Aorta (tissue), 5 donors: ENCODE data around the gene MUC12. TPM values are rescaled to one million over a fixed set of nuclear protein-coding genes. Genes with fewer than 3 reads are reported as not detected.
"Not testable (repeated sequence)": the region's sequence is repeated elsewhere in the genome, so short reads cannot be mapped to it uniquely, and the experiment has no call there.

Source experiments
- ATAC-seq: fragments of 200-7000 bp; cut with Tn5 transposase; one replicate; pipeline ENCODE4 v1.9.1; 2022; ENCODE audit warnings: moderate library complexity; ENCODE audit not compliant: low FRiP score
- DNase-seq, 2 donors: peaks; one replicate each; pipeline ENCODE4 v3.0.0-alpha.2; 2020
- H3K27ac ChIP-seq, 2 donors: one replicate each; pipeline ENCODE4 v1.5.1; 2013; ENCODE audit warnings: low read length in 2 of 2, mild to moderate bottlenecking in 2 of 2, moderate library complexity in 2 of 2, control low read depth in 1 of 2, inconsistent platforms in 1 of 2, low read depth in 1 of 2
- H3K27me3 ChIP-seq, 2 donors: one replicate each; pipeline ENCODE4 v1.6.1; 2013; ENCODE audit warnings: control low read depth in 1 of 2, low read length in 1 of 2, mild to moderate bottlenecking in 1 of 2, moderate library complexity in 1 of 2; ENCODE audit not compliant: insufficient read depth in 2 of 2, control insufficient read depth in 1 of 2
- H3K36me3 ChIP-seq, 2 donors: one replicate each; pipeline ENCODE4 v1.6.1; 2013; ENCODE audit warnings: control low read depth in 1 of 2, low read length in 1 of 2, mild to moderate bottlenecking in 1 of 2; ENCODE audit not compliant: insufficient read depth in 2 of 2, control insufficient read depth in 1 of 2
- H3K4me1 ChIP-seq, 2 donors: one replicate each; pipeline ENCODE4 v1.6.1; 2013; ENCODE audit warnings: low read length in 2 of 2, control low read depth in 1 of 2, mild to moderate bottlenecking in 1 of 2, moderate library complexity in 1 of 2; ENCODE audit not compliant: insufficient read depth in 2 of 2, control insufficient read depth in 1 of 2
- H3K4me3 ChIP-seq, 2 donors: one replicate each; pipeline ENCODE4 v1.5.1; 2013; ENCODE audit warnings: low read length in 2 of 2, control low read depth in 1 of 2, mild to moderate bottlenecking in 1 of 2
- H3K9me3 ChIP-seq: one replicate; pipeline ENCODE4 v1.6.1; 2013; ENCODE audit warnings: mild to moderate bottlenecking, low read length; ENCODE audit not compliant: control insufficient read depth
- WGBS, 2 donors: extraction: QIAGEN DNeasy Blood & Tissue Kit; methylation state at CpG; one replicate each; pipeline ENCODE4 v1.1.7; 2013; 5-methylcytosine and 5-hydroxymethylcytosine counted together
- intact Hi-C, 2 donors: fragments of 100-400 bp; cut with DNase I; formaldehyde crosslinking; loops; one replicate each; pipeline versions ENCODE4 v1.14.2 to v1.15.0; 2022
- polyA plus RNA-seq, 2 donors: library from polyadenylated mRNA; stranded (reverse); fragments of 200-250 nt; gene quantifications; one replicate each; pipeline ENCODE4 v1.2.3, GENCODE V29; 2013
- total RNA-seq, 2 donors: library from RNA; stranded (reverse); fragmentation: NEBNext Ultra II Directional; extraction: Animal tissue kit (Norgen Biotek cat#: 25700); gene quantifications; one replicate each; pipeline ENCODE4 v1.2.1, GENCODE V29; 2021
- donor health status: healthy with polysubstance abuse.
- donor health status: Bipolar disorder and iron deficiency.
- donor health status: DM: no; HTN: no; CAD: no.
- donor health status: DM: no; HTN: no; CAD: no.
- donor health status: DM: yes; HTN: yes; CAD: no.

The MUC12 gene
- total and polyA plus RNA-seq, 4 donors: 0.24 to 13.1 (median 1.7) TPM

- 45 to 49% methylated on average over 14 of the region's 14 CpGs for WGBS, 2 donors
- H3K4me1 ChIP-seq: no peaks in the 10 kb centered on the region
- H3K9me3 ChIP-seq: no peaks in the 10 kb centered on the region
- no peaks in the 10 kb centered on the region for H3K36me3 ChIP-seq
- intact Hi-C loops: no loop called here
- H3K27ac ChIP-seq: no peak overlapping the region
- peak; percentile 13 for ATAC-seq
- no peak for DNase-seq
- no peaks in the 10 kb centered on the region for H3K27me3 ChIP-seq
- no peak overlapping the region for H3K4me3 ChIP-seq
These were observed 2.0 kb downstream of the MUC12 start for GRCh38 chr7:100971111-100972001.

- ATAC-seq (no peak), DNase-seq (no peak)
- WGBS, 2 donors: 51 to 53% methylated on average over 7 of the region's 7 CpGs
- Histone ChIP-seq H3K4me3 (no peak overlapping the region), H3K36me3 (no peaks in the 10 kb centered on the region), H3K4me1 (no peaks in the 10 kb centered on the region), H3K27ac (no peak overlapping the region), H3K27me3 (no peaks in the 10 kb centered on the region), H3K9me3 (no peaks in the 10 kb centered on the region)
- intact Hi-C loops: no loop called here
These were observed 2.6 kb downstream of the MUC12 start for GRCh38 chr7:100972002-100972347.

- ATAC-seq (no peak), DNase-seq (no peak)
- Histone ChIP-seq H3K4me1 (no peaks in the 10 kb centered on the region), H3K27ac (no peak overlapping the region), H3K27me3 (no peaks in the 10 kb centered on the region), H3K36me3 (no peaks in the 10 kb centered on the region), H3K4me3 (no peak overlapping the region), H3K9me3 (no peaks in the 10 kb centered on the region)
- 38 to 63% methylated on average over 2 of the region's 2 CpGs for WGBS, 2 donors
- intact Hi-C loops: no loop called here
These were observed 4.7 kb downstream of the MUC12 start for GRCh38 chr7:100974021-100974420.

- H3K27ac ChIP-seq: no peak overlapping the region
- H3K27me3 ChIP-seq: no peaks in the 10 kb centered on the region
- H3K4me1 ChIP-seq: no peaks in the 10 kb centered on the region
- no peak for ATAC-seq
- no peak for DNase-seq
- 67 to 68% methylated on average over 3 of the region's 3 CpGs for WGBS, 2 donors
- no peak overlapping the region for H3K4me3 ChIP-seq
- no peaks in the 10 kb centered on the region for H3K36me3 ChIP-seq
- intact Hi-C loops: no loop called here
- no peaks in the 10 kb centered on the region for H3K9me3 ChIP-seq
These were observed 6.0 kb downstream of the MUC12 start for GRCh38 chr7:100975371-100975821.

- no peak for ATAC-seq
- WGBS, 2 donors: 78 to 83% methylated on average over 4 of the region's 4 CpGs
- Histone ChIP-seq H3K27me3 (no peaks in the 10 kb centered on the region), H3K4me1 (no peaks in the 10 kb centered on the region), H3K36me3 (no peaks in the 10 kb centered on the region), H3K27ac (no peak overlapping the region), H3K4me3 (no peak overlapping the region), H3K9me3 (no peaks in the 10 kb centered on the region)
- intact Hi-C loops: no loop called here
- DNase-seq: no peak
These were observed 8.9 kb downstream of the MUC12 start for GRCh38 chr7:100978300-100978699.

GRCh38 chr7:100983451-100984187 is 14.3 kb downstream of the MUC12 start:
- H3K36me3 ChIP-seq: no peaks in the 10 kb centered on the region
- peak in 1 of 2 donors; percentile 28 for DNase-seq
- no peak overlapping the region for H3K27ac ChIP-seq
- intact Hi-C loops: no loop called here
- no peaks in the 10 kb centered on the region for H3K4me1 ChIP-seq
- no peaks in the 10 kb centered on the region for H3K9me3 ChIP-seq
- H3K4me3 ChIP-seq: no peak overlapping the region
- 43 to 48% methylated on average over 8 of the region's 8 CpGs for WGBS, 2 donors
- H3K27me3 ChIP-seq: no peaks in the 10 kb centered on the region
- ATAC-seq: no peak

GRCh38 chr7:100984241-100984918 is 15.0 kb downstream of the MUC12 start:
- peak in 1 of 2 donors; percentile 8 for DNase-seq
- WGBS, 2 donors: 76 to 83% methylated on average over 14 of the region's 14 CpGs
- H3K36me3 ChIP-seq, intact Hi-C loops, H3K9me3 ChIP-seq, ATAC-seq, H3K4me1 ChIP-seq, H3K27ac ChIP-seq, H3K4me3 ChIP-seq, H3K27me3 ChIP-seq: not testable (repeated sequence)

GRCh38 chr7:100985033-100985797 is 15.8 kb downstream of the MUC12 start:
- peak in 1 of 2 donors; percentile 32 for DNase-seq
- H3K27me3 ChIP-seq, H3K27ac ChIP-seq, H3K4me3 ChIP-seq, intact Hi-C loops, H3K9me3 ChIP-seq, H3K4me1 ChIP-seq, ATAC-seq, H3K36me3 ChIP-seq: not testable (repeated sequence)
- WGBS, 2 donors: 62 to 66% methylated on average over 4 of the region's 4 CpGs
